Stimulated activated CD8-positive, alpha-beta memory T cell treated with anti-CD3 and anti-CD28 coated beads, Interleukin-12 subunit alpha, Interleukin-12 subunit beta, amount 100 ng/mL, for 4 hours (primary cell): ENCODE results near the gene MALRD1.

Experiments
- DNase-seq: peaks from one replicate; pipeline ENCODE4 v3.0.0-alpha.2; 2020; ENCODE audit warnings: low read depth

The MALRD1 gene

DNA sequence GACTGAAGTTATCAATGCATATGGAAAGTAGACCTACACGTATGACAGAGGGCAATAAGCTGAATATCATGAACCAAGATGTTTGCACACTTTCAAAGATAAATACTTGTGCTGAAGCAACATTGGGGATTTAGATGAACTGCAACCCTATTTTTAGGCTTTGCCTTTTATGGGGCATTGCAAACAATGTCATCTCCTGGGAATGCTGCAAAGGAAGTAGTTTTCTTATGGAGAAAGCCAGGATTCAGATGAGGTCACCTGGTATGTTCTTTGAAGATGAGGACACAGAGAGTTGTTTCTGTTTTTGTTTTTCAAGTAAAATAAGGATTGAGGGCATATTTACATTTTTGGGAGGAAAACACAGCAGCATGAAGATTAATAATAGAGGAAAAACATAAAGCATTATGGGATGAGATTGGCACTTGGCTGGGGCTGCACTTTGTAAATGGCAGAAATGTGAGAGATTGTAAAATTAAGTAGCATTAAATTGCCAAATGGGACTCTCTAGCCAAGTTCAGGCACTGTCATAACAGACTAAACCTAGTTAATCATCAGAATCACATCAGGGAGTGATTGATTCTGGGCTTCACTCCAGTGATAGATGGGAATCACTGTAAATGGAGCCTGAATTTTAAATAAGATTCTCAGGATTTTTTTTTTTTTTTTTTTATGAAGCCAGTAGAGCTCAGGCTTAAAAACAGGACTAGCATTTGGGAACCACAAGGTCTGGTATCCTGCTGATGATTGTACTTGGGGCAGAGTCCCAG is 63.1 kb downstream of the MALRD1 start:
- no peak for DNase-seq

DNA sequence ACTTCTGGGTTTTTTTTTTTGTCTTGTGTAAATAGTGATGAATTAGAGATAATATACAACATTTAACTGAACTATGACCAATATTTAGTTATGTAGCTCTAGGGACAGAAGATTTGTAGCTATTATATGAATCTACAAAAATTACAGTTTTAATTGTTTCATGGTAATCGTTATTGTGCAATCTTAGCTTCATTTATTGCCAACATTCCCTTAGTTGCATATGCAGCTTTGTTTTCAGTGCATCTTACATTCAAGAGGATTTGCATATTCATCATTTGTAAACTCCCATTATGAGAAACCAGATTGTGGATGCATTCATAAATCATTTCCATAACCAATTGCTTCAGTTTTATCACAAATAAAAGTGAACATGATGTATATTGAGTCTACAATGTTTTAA is 68.8 kb downstream of the MALRD1 start:
- DNase-seq = no peak

DNA sequence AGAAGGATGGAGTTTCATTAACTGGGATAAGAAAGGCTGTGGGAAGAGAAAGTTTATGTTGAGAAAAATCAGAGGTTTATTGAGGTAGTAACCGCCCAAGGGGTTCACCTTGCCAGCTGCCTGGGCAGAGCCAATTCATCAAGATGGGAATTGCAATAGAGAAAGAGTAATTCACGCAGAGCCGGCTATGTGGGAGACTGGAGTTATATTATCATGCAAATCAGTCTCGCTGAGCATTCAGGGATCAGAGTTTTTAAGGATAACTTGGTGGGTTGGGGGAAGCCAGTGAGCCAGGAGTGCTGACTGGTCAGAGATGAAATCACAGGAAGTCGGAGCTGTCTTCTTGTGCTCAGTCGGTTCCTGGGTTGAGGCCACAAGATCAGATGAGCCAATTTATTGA is 70.6 kb downstream of the MALRD1 start:
- DNase-seq = no peak

DNA sequence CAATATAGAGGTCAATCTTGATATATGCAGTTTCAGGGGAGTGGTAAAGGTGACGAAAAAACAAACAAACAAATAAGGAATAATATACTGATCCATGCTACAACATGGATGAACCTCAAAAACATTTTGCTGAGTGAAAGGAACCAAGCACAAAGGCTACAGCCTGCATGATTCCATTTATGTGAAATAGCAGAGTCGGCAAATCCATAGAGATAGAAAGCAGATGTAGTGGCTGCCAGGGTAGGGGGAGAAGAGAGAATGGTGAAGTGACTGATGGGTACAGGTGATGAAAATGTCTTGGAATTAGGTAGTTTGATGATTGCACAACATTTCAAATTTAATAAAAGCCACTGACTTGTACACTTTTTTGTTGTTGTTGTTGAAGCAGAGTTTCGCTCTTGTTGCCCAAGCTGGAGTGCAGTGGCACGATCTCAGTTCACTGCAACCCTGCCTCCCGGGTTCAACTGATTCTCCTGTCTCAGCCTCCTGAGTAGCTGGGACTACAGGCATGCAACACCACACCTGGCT is 71.8 kb downstream of the MALRD1 start:
- DNase-seq = no peak

DNA sequence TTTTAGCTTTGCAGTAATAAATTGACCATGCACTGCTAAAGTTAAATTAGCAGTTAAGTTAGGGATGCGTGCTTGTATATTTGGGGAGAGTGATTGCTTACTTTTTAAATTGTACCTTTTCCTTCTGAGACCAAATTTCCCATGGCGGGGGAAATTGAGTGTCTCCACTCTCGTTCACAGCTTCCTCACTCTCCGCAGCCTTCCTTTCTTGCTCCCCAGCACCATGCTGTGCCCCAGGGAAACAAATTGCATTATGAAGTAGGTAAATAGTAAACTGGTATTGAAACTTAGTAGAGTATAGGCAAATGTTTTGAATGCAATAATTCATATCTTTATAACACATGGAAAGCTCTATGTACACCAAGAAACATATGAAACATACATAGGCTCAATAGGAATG is 85.4 kb downstream of the MALRD1 start:
- DNase-seq = no peak

DNA sequence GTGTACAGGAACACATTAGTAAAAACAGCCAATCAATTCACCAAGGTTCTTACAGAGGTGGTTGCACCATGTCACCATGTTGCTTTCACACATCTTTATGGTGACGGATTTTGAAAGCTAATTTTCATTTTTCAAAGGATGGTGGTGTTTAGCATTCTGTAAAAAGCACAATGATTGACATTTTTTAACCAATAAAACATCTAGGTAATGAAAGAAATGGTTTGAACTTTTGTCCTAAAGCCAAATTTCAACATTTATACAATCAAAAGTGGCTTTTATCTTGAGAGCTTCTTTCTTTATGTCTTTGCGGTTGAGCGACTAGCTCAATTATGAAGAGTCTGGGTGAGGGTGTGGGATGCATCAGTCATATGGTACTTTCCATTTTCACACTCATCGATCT is 94.4 kb downstream of the MALRD1 start:
- DNase-seq = no peak

DNA sequence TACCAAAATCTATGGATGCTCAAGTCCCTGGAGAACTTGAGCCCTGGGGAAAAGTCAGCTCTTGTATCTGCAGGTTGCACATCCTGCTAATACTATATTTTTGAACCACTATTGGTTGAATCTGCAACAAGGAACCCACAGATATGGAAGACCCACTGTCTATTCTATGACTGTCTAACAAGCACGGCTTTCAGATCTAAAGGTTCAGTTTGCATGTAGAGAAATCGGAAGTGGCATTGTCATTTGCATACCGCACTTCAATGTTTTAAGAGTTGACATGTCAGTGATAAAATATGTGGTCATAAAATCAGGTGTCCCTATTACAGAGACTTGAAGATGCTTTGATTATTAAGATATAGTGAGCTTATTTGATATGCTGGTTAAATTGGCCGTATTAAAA is 95.6 kb downstream of the MALRD1 start:
- DNase-seq = no peak

DNA sequence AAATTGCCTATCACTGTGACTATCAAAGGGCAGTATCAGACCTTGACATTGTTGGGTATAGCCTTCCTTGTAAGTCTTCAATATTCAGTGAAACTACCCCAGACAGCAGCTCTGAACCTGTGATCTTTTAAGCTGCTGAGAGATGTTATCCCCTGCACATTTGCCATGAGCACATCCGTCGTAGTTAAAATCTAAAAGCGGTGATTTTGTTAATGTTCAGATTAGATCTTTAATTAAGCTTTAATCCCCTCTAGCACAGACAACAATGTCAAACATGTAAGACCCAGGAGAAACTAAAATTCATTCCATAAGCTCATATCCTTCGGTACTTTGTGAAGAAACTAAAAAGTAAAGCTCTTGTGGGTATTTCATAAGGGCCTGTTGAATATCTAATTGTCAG is 105.8 kb downstream of the MALRD1 start:
- DNase-seq = no peak

DNA sequence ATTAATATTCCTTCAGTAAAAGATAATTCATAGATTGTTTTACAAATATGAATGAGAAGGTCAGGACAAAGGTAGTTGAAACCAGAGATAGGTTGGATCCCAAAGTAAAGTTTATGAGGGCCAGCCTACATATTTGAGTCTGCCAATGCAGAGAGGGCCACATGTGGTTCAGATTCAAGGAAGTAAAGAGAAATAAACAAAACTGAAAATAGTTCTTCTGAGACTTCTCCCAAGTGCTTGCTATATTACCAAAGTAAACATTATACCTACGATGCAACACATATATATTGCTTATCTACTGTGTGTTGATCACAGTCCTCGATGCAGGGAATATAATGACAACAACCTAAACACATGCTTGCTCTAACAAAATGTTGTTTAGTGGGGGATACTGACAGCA is 109.8 kb downstream of the MALRD1 start:
- no peak for DNase-seq

DNA sequence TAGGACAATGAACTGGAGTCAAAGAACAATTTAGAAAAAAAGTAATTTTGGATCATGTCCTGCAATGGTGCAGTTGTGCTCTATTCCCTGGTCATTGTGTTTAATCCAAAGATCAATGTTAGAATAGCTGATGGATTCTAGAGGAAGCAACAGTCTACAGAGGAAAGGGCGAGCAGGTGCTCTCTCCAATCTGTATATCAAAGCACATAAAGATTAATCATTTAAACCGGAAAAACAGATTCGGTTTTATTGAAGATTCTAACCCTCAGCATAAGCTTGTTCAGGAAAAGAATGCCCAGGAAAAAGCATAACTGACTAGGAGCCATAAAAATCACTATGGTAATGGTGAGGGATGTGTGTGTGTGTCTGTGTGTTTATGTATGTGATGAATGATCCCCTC is 110.3 kb downstream of the MALRD1 start:
- DNase-seq = no peak

DNA sequence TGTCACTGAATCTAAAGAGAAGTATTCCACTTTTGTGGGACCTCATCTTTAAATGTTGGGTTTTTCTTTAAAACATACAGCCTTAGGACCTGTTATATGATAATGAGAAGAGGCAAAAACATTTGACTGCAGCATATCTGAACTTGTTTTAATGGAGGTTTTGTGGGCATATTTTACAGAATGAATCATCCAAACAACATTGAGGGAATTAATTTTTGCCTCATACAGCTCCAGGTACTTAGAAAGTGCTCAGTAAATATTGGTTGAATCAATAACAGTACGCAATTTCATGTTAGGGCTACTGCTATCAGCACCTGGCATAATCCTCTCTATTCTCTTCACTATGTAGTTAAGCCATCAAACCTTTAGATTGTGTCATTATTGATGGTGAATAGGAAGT is 115.9 kb downstream of the MALRD1 start:
- no peak for DNase-seq

DNA sequence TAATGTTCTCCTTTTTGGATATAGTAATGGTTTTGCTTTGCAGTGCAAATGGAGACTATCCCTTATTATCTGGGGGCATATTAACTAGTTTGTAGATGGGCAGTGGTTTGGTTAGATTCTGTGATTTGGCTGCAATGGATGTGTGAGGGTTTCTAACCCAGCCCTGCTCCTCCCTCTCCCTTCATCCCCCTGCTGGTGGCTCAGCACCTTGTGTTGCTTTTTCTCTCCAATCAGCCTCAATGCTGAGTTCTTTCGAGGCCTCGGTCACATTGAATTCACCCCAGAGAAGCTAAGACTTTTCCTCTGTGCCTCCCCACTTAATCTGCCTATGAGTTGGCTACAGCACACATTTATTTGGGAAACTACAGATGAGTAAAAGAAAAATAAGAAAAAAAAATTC is 120.0 kb downstream of the MALRD1 start:
- DNase-seq = no peak

DNA sequence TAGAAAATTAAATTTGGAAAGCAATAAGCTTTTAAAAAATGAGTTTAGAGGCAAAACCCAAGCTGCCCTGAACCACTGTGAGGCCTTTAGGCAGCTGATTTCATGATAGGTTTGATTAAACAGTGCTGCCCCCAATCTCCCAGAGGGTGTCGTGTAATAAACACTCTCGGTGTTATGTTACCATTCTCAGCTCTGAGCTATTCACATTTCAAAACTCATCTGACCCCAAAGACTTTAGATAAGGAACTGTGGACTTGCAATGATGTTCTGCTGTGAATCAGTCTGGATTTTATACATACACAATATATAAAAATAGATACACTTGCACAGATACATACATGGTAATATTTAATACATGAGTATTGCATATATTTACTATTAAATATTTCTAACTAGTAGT is 120.4 kb downstream of the MALRD1 start:
- no peak for DNase-seq

DNA sequence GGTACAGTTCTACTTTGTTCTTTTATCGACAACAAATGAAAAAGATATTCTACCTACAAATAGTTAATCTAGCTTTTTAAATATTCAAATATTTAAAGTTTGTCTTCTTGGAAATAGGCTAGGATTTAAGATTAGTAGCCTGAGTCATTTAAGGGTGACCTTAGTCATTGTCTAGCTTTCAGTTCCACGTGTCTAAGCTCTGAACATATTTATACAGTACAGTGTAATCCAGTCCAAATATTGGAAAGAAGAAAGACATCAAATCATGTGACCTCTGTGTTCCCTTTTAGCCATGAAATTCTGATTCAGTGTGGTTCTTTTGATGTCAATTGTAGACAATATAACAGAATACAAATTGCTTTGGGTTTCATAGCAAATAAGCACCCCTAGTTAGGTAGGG is 121.1 kb downstream of the MALRD1 start:
- no peak for DNase-seq

DNA sequence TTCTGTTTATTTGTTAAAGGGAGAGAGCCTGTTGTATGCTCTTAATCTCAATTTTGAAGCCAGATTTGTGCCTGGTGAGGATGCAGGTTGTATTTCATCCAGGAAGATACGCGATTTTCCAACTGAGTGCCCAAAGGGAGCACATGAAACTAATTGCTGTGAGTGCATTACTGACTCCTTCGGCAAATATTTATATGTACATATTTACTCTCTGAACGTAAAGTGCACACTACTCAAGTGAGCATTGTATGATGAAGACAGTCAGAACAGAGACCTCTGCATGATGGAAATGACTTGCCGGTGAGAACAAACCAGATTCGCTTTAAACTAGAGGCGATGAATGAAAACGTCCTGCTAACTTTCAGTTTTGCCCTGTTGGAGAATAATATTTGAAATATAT is 130.1 kb downstream of the MALRD1 start:
- no peak for DNase-seq

DNA sequence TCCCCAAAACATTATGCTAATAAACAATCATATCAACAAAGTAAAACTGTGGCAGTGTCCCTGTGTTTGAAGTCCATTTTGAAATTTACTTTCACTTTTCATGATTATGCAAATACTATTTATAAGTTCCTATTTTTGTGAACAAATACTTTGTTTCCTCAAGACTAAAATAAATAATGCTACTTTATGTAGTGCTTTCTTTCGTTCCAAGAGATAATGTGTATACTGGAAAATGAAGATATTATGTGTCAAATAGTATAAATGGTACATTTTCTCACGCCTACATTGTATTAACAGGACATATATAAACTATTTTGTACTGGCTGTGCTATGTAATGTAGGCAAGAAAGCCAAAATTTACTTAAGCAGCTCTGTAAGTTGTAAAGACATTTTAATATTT is 136.3 kb downstream of the MALRD1 start:
- DNase-seq = no peak

DNA sequence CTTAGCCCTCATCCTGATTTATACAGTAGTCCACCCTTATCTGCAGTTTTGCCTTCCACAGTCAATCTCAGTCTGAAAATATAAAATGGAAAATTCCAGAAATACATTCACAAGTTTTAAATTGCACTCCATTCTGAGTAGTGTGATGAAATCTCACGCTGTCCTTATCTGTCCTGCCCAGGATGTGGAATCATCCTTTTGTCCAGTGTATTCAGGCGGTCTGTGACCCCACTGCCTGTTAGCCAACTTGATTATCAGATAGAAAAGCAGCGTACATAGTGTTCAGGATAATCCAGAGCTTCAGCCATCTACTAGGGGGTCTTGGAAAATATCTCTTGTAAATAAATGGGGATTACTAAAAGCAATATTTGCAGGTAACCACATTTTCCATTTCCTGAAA is 146.3 kb downstream of the MALRD1 start:
- no peak for DNase-seq

DNA sequence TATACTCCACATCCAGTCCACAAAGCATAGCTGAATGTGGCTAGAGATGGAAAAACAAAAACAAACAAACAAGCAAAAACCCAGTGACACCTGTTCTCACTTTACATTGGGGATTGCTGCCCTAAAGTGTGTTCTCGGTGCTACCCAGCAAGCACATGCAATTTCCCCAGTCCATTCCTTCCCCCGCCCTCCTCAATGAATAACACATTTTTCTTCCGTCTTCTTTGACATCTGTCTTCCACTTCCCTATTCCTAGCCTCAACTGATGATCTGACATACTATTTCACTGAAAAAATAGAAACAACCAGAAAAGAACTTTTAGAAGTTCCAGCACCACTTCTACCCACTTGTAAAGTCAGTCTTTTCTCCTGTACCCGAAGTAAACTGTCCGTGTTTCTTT is 147.1 kb downstream of the MALRD1 start:
- no peak for DNase-seq

DNA sequence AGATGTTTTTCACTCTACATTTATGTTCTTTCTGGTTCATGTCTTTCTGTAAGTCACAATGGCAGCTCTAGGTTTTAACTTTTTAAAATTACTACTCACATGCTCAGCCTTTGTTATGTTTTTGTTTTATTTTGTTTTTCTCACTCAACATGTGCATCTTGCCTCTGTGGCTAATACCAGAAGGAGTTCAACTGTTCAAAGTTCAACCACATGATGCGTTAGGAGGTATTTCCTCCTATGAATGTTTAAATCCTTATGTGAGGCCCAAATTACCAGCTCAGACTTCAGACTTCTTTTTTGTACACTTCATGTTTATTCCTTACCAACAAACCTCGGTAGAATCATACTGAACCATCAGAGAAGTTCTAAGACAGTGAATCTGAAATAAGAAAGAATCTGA is 151.6 kb downstream of the MALRD1 start:
- no peak for DNase-seq

DNA sequence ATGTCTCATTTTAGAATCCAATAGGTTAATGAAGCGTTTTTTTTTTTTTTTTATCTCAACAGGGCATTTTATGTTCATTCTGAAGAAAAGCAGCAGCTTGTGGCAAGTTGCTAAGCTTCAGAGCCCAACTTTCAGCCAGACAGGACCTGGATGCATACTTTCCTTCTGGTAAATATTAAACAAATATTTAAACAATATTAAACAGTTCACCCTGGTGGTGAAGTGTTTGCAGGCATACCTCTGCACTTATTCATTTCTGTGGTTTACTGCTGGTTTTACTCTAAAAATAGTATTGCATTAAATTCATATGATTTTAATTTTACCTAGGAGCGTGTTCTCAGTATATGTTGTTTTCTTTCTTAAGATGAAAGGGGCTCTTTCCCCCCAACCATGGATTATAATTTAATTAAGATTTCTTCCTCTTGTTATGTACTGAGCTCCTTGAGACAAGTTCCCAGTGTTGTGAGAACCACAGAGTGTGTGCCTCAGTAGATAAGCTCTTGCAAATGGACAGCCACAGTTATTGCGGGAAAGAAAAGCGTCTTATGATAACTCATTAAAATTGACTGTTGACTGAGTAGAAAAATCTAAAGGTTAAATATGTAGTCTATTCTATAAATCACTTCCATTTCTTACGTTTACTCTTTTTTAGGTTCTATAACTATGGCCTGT is 155.8 kb downstream of the MALRD1 start:
- no peak for DNase-seq

DNA sequence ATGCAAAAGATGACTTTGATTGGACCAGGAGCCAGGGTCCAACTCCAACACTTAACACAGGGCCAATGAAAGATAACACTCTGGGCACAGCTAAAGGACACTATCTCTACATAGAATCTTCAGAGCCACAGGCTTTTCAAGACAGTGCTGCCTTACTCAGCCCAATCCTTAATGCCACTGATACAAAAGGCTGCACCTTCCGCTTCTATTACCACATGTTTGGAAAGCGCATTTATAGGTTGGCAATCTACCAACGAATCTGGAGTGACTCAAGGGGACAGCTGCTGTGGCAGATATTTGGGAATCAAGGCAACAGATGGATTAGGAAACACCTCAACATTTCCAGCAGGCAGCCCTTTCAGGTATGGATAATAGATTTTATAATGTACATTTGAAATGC is 160.7 kb downstream of the MALRD1 start:
- DNase-seq = no peak

DNA sequence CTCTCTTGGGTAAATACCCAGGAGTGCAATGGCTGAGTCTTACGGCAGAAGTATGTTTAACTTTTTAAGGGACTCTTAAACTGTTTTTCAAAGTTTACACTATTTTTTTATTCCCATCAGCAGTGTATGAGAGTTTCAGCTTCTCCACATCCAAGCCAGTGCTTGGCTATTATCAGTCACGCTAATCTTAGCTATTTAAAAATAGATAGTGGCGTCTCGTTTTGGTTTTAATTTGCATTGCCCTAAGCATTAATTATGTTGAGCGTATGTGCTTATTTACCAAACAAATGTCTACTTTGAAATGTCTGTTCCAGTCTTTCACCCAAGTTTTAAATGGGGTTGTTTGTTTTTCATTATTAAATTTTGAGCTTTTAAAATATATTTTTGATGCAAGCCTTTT is 164.0 kb downstream of the MALRD1 start:
- no peak for DNase-seq

DNA sequence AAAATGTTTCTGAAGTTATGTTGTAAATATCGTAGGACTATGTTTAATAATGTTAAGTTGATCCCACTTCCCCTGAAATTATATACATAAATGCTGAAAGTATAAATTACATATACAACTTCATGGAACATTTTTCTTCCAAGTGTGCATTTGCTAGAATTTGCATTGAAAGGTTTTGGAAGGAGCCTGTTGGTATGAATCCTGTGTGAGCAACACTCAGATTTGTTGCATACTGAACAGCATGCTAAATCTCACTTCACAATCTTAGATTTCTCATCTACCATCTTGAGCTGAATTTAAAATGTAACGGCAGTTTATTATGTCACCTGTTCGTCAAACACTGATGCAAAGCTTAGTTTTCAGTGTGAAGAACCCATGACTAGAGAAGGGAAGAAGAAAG is 172.6 kb downstream of the MALRD1 start:
- no peak for DNase-seq

DNA sequence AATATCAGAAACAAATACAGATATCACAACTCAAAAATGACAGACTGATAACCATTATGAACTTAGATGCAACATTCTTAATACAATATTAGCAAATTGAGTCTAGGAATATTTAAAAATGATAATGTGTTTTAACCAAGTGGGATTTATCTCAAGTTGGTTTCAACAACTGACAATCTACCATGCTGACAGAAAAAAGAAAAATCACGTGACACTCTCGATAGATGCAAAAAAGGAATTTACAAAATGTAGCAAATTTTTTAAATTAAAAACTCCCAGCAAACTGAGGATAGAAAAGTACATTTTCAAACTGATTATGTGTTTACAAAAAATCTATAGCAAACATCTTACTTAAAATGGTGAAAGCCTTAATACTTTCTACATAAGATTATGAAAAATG is 177.4 kb downstream of the MALRD1 start:
- no peak for DNase-seq
